K562 (cell line): ENCODE results near the gene ARL3. TPM values are rescaled to one million over a fixed set of nuclear protein-coding genes. Genes with fewer than 3 reads are reported as not detected.

Source experiments
- C11orf30 ChIP-seq: fragments of 450-650 bp; IDR thresholded peaks from 2 replicates; pipeline ENCODE4 v1.6.1; 2016; ENCODE audit warnings: low read depth, mild to moderate bottlenecking
- DDX20 ChIP-seq: fragments of 450-650 bp; IDR thresholded peaks from 2 replicates; pipeline ENCODE4 v1.6.1; 2016; ENCODE audit warnings: missing genetic modification characterization, low read depth, mild to moderate bottlenecking, missing compliant biosample characterization, moderate library complexity
- ELK3 ChIP-seq: fragments of 450-650 bp; formaldehyde crosslinking; IDR thresholded peaks from 2 replicates; pipeline ENCODE4 v1.4.0; 2020; ENCODE audit warnings: mild to moderate bottlenecking
- KLF13 ChIP-seq: fragments of 450-650 bp; IDR thresholded peaks from 2 replicates; pipeline ENCODE4 v1.6.1; 2016; ENCODE audit warnings: missing genetic modification characterization, low read depth, mild to moderate bottlenecking, missing compliant biosample characterization, moderate library complexity, borderline replicate concordance
- KLF6 ChIP-seq: fragments of 250-450 bp; sonication (Bioruptor Pico); IDR thresholded peaks from 2 replicates; pipeline ENCODE4 v1.4.0; 2020; ENCODE audit warnings: mild to moderate bottlenecking, moderate library complexity, borderline replicate concordance
- MYC ChIP-seq, 2 experiments: fragments of 250-450 bp in 1 of 2; sonication (Bioruptor Pico) in 1 of 2; IDR thresholded peaks; 2 replicates each; pipeline versions ENCODE4 v1.5.1 to v1.6.1; 2012 to 2021; ENCODE audit warnings: low read depth in 2 of 2, borderline replicate concordance in 1 of 2, improper control_type of control experiment in 1 of 2, low read length in 1 of 2, mild to moderate bottlenecking in 1 of 2, moderate library complexity in 1 of 2
- NR4A1 ChIP-seq, 2 experiments: fragments of 250-450 bp in 1 of 2; fragments of 450-650 bp in 1 of 2; sonication (Bioruptor Pico) in 1 of 2; IDR thresholded peaks; 2 replicates each; pipeline versions ENCODE4 v1.4.0 to v1.6.1; 2016 to 2020; ENCODE audit warnings: mild to moderate bottlenecking in 2 of 2, missing compliant biosample characterization in 1 of 2, missing genetic modification characterization in 1 of 2, moderate library complexity in 1 of 2
- PRPF4 ChIP-seq: fragments of 200-400 bp; formaldehyde crosslinking; IDR thresholded peaks from one replicate; pipeline ENCODE4 v1.6.1; 2017; ENCODE audit warnings: low read length, low read depth, mild to moderate bottlenecking; ENCODE audit not compliant: insufficient read depth, poor library complexity, severe bottlenecking
- PTTG1 ChIP-seq: fragments of 450-650 bp; IDR thresholded peaks from 2 replicates; pipeline ENCODE4 v1.6.1; 2016; ENCODE audit warnings: low read depth, mild to moderate bottlenecking, missing genetic modification characterization, missing compliant biosample characterization
- RBBP5 ChIP-seq: fragments of 200-600 bp; sonication (generic); IDR thresholded peaks from 2 replicates; pipeline ENCODE4 v1.6.1; 2012; ENCODE audit warnings: borderline replicate concordance, mild to moderate bottlenecking, low read length, control low read depth, inconsistent platforms; ENCODE audit not compliant: insufficient read depth, poor library complexity, severe bottlenecking
- SMAD4 ChIP-seq: fragments of 250-450 bp; sonication (Bioruptor Pico); conservative IDR thresholded peaks from 2 replicates; pipeline ENCODE4 v1.8.0; 2021; ENCODE audit warnings: inconsistent platforms, mild to moderate bottlenecking, moderate library complexity
- YBX1 ChIP-seq: fragments of 450-650 bp; IDR thresholded peaks from 2 replicates; pipeline ENCODE4 v1.7.1; 2016; ENCODE audit warnings: mild to moderate bottlenecking
- ZNF444 ChIP-seq: fragments of 250-450 bp; sonication (Bioruptor Pico); IDR thresholded peaks from 2 replicates; pipeline ENCODE4 v1.4.0; 2020; ENCODE audit warnings: mild to moderate bottlenecking, moderate library complexity
- polyA plus RNA-seq, 8 experiments: library from polyadenylated mRNA; depleted of rRNA in 4 of 8; stranded (reverse) in 5 of 8; unstranded in 3 of 8; fragments of >200 nt; fragmentation: Nextera tagmentation in 2 of 8; fragmentation: Illumina TruSeq in 1 of 8; extraction: Ambion mirVana in 2 of 8; extraction: Trizol in 1 of 8; gene quantifications; 2 replicates each; pipeline versions ENCODE4 v1.2.1 to v1.2.3, GENCODE V29; 2011 to 2014; ENCODE audit warnings: inconsistent platforms in 1 of 8, missing spikeins in 1 of 8
- total RNA-seq, 7 experiments: library from RNA; depleted of rRNA in 6 of 7; stranded (reverse); fragments of >200 nt in 6 of 7; fragmentation: Illumina TruSeq in 2 of 7; extraction: Trizol in 2 of 7; gene quantifications; 2 replicates each; pipeline versions ENCODE4 v1.2.1 to v1.2.3, GENCODE V29; 2011 to 2021; ENCODE audit warnings: low replicate concordance in 1 of 7
- TF ChIP-seq, protein P1 (sequence below): fragments of 450-650 bp; IDR thresholded peaks from 2 replicates; pipeline ENCODE4 v1.6.1; 2016; ENCODE audit warnings: mild to moderate bottlenecking, moderate library complexity

Gene ARL3
- total and polyA plus RNA-seq, 9 of the 15 experiments (the other 6 are each of a cell fraction or from before 2014, with no cell fraction given) = 2.9 to 8.9 (median 4.8) TPM

DNA sequence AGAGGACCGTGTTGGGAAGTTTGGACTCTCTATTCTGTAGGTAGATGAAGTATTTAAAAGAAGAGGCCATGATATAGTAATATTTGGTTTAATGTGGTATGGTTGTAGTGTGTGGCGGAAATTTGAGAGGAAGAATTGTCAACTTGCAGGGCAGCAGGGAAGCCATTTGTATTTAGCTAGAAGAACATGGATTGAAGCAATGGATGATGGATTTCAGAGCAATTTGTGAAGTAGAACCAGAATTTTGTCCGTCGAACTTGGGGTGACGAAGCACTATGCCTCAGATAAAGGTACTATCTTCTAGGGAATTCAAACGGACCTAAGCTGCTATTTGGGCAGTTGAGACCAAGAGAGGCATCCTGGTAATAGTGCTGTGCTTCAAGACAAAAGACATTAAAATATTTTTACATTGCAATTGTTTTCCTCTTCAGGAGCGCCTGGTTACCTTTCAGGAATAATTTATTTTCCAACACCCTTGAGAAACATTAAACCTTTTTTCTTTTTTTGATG is 28.9 kb upstream of the ARL3 start (continued):
- TF ChIP-seq DDX20 (peak; percentile 72), PRPF4 (no peak), YBX1 (no peak), ELK3 (CRISPR knock-in tag) (no peak), NR4A1 (CRISPR knock-in tag; IDR thresholded peaks at IDR 0.05) (no peak), NR4A1 (tag; IDR thresholded peaks at IDR 0.05) (peak; percentile 96), RBBP5 (no peak), KLF13 (tag) (no peak), C11orf30 (no peak), MYC (IDR thresholded peaks at IDR 0.05; ENCODE audit: low read depth, low read length) (no peak), MYC (CRISPR knock-in tag; IDR thresholded peaks at IDR 0.05; ENCODE audit: borderline replicate concordance, low read depth) (peak; percentile 67; the same call in 1 of the 2 replicates), SMAD4 (CRISPR knock-in tag) (peak; percentile 72), ZNF444 (no peak), KLF6 (CRISPR knock-in tag) (peak; percentile 52; the same call in 1 of the 2 replicates), PTTG1 (tag) (peak; percentile 86)
- TF ChIP-seq, protein P1, sequence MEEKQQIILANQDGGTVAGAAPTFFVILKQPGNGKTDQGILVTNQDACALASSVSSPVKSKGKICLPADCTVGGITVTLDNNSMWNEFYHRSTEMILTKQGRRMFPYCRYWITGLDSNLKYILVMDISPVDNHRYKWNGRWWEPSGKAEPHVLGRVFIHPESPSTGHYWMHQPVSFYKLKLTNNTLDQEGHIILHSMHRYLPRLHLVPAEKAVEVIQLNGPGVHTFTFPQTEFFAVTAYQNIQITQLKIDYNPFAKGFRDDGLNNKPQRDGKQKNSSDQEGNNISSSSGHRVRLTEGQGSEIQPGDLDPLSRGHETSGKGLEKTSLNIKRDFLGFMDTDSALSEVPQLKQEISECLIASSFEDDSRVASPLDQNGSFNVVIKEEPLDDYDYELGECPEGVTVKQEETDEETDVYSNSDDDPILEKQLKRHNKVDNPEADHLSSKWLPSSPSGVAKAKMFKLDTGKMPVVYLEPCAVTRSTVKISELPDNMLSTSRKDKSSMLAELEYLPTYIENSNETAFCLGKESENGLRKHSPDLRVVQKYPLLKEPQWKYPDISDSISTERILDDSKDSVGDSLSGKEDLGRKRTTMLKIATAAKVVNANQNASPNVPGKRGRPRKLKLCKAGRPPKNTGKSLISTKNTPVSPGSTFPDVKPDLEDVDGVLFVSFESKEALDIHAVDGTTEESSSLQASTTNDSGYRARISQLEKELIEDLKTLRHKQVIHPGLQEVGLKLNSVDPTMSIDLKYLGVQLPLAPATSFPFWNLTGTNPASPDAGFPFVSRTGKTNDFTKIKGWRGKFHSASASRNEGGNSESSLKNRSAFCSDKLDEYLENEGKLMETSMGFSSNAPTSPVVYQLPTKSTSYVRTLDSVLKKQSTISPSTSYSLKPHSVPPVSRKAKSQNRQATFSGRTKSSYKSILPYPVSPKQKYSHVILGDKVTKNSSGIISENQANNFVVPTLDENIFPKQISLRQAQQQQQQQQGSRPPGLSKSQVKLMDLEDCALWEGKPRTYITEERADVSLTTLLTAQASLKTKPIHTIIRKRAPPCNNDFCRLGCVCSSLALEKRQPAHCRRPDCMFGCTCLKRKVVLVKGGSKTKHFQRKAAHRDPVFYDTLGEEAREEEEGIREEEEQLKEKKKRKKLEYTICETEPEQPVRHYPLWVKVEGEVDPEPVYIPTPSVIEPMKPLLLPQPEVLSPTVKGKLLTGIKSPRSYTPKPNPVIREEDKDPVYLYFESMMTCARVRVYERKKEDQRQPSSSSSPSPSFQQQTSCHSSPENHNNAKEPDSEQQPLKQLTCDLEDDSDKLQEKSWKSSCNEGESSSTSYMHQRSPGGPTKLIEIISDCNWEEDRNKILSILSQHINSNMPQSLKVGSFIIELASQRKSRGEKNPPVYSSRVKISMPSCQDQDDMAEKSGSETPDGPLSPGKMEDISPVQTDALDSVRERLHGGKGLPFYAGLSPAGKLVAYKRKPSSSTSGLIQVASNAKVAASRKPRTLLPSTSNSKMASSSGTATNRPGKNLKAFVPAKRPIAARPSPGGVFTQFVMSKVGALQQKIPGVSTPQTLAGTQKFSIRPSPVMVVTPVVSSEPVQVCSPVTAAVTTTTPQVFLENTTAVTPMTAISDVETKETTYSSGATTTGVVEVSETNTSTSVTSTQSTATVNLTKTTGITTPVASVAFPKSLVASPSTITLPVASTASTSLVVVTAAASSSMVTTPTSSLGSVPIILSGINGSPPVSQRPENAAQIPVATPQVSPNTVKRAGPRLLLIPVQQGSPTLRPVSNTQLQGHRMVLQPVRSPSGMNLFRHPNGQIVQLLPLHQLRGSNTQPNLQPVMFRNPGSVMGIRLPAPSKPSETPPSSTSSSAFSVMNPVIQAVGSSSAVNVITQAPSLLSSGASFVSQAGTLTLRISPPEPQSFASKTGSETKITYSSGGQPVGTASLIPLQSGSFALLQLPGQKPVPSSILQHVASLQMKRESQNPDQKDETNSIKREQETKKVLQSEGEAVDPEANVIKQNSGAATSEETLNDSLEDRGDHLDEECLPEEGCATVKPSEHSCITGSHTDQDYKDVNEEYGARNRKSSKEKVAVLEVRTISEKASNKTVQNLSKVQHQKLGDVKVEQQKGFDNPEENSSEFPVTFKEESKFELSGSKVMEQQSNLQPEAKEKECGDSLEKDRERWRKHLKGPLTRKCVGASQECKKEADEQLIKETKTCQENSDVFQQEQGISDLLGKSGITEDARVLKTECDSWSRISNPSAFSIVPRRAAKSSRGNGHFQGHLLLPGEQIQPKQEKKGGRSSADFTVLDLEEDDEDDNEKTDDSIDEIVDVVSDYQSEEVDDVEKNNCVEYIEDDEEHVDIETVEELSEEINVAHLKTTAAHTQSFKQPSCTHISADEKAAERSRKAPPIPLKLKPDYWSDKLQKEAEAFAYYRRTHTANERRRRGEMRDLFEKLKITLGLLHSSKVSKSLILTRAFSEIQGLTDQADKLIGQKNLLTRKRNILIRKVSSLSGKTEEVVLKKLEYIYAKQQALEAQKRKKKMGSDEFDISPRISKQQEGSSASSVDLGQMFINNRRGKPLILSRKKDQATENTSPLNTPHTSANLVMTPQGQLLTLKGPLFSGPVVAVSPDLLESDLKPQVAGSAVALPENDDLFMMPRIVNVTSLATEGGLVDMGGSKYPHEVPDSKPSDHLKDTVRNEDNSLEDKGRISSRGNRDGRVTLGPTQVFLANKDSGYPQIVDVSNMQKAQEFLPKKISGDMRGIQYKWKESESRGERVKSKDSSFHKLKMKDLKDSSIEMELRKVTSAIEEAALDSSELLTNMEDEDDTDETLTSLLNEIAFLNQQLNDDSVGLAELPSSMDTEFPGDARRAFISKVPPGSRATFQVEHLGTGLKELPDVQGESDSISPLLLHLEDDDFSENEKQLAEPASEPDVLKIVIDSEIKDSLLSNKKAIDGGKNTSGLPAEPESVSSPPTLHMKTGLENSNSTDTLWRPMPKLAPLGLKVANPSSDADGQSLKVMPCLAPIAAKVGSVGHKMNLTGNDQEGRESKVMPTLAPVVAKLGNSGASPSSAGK = no peak
